Mucosa of stomach (tissue), 1 donor: ENCODE measurements around the gene CRB3.

Experiments used
- H3K27me3 ChIP-seq: one replicate; pipeline ENCODE4 v1.7.0; 2013; ENCODE audit warnings: mild to moderate bottlenecking, low read length; ENCODE audit not compliant: control insufficient read depth, insufficient read depth
- H3K36me3 ChIP-seq: one replicate; pipeline ENCODE4 v1.7.0; 2013; ENCODE audit warnings: low read length; ENCODE audit not compliant: control insufficient read depth, insufficient read depth
- H3K4me1 ChIP-seq: one replicate; pipeline ENCODE4 v1.7.0; 2013; ENCODE audit warnings: mild to moderate bottlenecking, low read length; ENCODE audit not compliant: control insufficient read depth, insufficient read depth
- H3K4me3 ChIP-seq: one replicate; pipeline ENCODE4 v1.7.0; 2013; ENCODE audit warnings: low read length
- H3K9ac ChIP-seq: one replicate; pipeline ENCODE4 v1.7.0; 2013; ENCODE audit warnings: mild to moderate bottlenecking, low read length, moderate library complexity
- H3K9me3 ChIP-seq: one replicate; pipeline ENCODE4 v1.7.0; 2013; ENCODE audit warnings: mild to moderate bottlenecking, low read length, moderate library complexity; ENCODE audit not compliant: control insufficient read depth
- donor health status: Pancreatic carcinoma.

The CRB3 gene

GRCh38 chr19:6443986-6444385, 20.1 kb upstream of the CRB3 start:
- Histone ChIP-seq H3K27me3 (no peaks in the 10 kb centered on the region), H3K9me3 (no peaks in the 10 kb centered on the region), H3K9ac (no peak overlapping the region), H3K36me3 (no peaks in the 10 kb centered on the region), H3K4me1 (no peaks in the 10 kb centered on the region), H3K4me3 (no peak overlapping the region)

GRCh38 chr19:6446452-6446851, 17.6 kb upstream of the CRB3 start:
- H3K36me3 ChIP-seq, result no peaks in the 10 kb centered on the region
- no peaks in the 10 kb centered on the region for H3K4me1 ChIP-seq
- H3K4me3 ChIP-seq, result no peak overlapping the region
- no peaks in the 10 kb centered on the region for H3K9me3 ChIP-seq
- no peak overlapping the region for H3K9ac ChIP-seq
- H3K27me3 ChIP-seq, result no peaks in the 10 kb centered on the region

- Histone ChIP-seq H3K9ac (no peak overlapping the region), H3K4me3 (no peak overlapping the region), H3K4me1 (no peaks in the 10 kb centered on the region), H3K27me3 (no peaks in the 10 kb centered on the region), H3K9me3 (no peaks in the 10 kb centered on the region), H3K36me3 (no peaks in the 10 kb centered on the region)
Measured at GRCh38 chr19:6448045-6448444, 16.0 kb upstream of the CRB3 start.

- H3K4me3 ChIP-seq, result no peak overlapping the region
- no peaks in the 10 kb centered on the region for H3K27me3 ChIP-seq
- no peaks in the 10 kb centered on the region for H3K4me1 ChIP-seq
- no peaks in the 10 kb centered on the region for H3K9me3 ChIP-seq
- H3K9ac ChIP-seq, result no peak overlapping the region
- no peaks in the 10 kb centered on the region for H3K36me3 ChIP-seq
Measured at GRCh38 chr19:6450166-6450565, 13.9 kb upstream of the CRB3 start.

GRCh38 chr19:6451583-6452222, 12.4 kb upstream of the CRB3 start:
- Histone ChIP-seq H3K27me3 (no peaks in the 10 kb centered on the region), H3K9me3 (no peaks in the 10 kb centered on the region), H3K36me3 (no peaks in the 10 kb centered on the region)

GRCh38 chr19:6452223-6452614, 11.9 kb upstream of the CRB3 start:
- H3K4me3 ChIP-seq, result no peak overlapping the region
- no peaks in the 10 kb centered on the region for H3K36me3 ChIP-seq
- no peaks in the 10 kb centered on the region for H3K4me1 ChIP-seq
- H3K9me3 ChIP-seq, result no peaks in the 10 kb centered on the region
- no peak overlapping the region for H3K9ac ChIP-seq
- no peaks in the 10 kb centered on the region for H3K27me3 ChIP-seq

More at GRCh38 chr19:6451583-6452222, 12.4 kb upstream of the CRB3 start:
- Histone ChIP-seq H3K4me1 (no peaks in the 10 kb centered on the region), H3K4me3 (no peak overlapping the region), H3K9ac (no peak overlapping the region)

- no peaks in the 10 kb centered on the region for H3K4me1 ChIP-seq
- H3K9ac ChIP-seq, result no peak overlapping the region
- H3K27me3 ChIP-seq, result no peaks in the 10 kb centered on the region
- no peaks in the 10 kb centered on the region for H3K9me3 ChIP-seq
- H3K36me3 ChIP-seq, result no peaks in the 10 kb centered on the region
- no peak overlapping the region for H3K4me3 ChIP-seq
Measured at GRCh38 chr19:6452899-6453298, 11.2 kb upstream of the CRB3 start.

GRCh38 chr19:6453951-6454565, 10.0 kb upstream of the CRB3 start:
- Histone ChIP-seq H3K9ac (no peak overlapping the region), H3K27me3 (no peaks in the 10 kb centered on the region), H3K36me3 (no peaks in the 10 kb centered on the region), H3K4me1 (peaks cover 7% of the 10 kb centered on the region), H3K4me3 (no peak overlapping the region), H3K9me3 (no peaks in the 10 kb centered on the region)

- no peak overlapping the region for H3K9ac ChIP-seq
- H3K36me3 ChIP-seq, result no peaks in the 10 kb centered on the region
- no peak overlapping the region for H3K4me3 ChIP-seq
- peaks cover 8% of the 10 kb centered on the region for H3K4me1 ChIP-seq
- no peaks in the 10 kb centered on the region for H3K9me3 ChIP-seq
- no peaks in the 10 kb centered on the region for H3K27me3 ChIP-seq
Measured at GRCh38 chr19:6455924-6456323, 8.1 kb upstream of the CRB3 start.

- no peak overlapping the region for H3K4me3 ChIP-seq
Measured at GRCh38 chr19:6457958-6458694, 5.9 kb upstream of the CRB3 start.

GRCh38 chr19:6458695-6459261, 5.3 kb upstream of the CRB3 start:
- no peaks in the 10 kb centered on the region for H3K9me3 ChIP-seq
- H3K4me3 ChIP-seq, result peak overlapping the region; percentile 19
- peaks cover 28% of the 10 kb centered on the region for H3K4me1 ChIP-seq
- H3K9ac ChIP-seq, result peak overlapping the region; percentile 59
- no peaks in the 10 kb centered on the region for H3K36me3 ChIP-seq
- peaks cover under 1% of the 10 kb centered on the region for H3K27me3 ChIP-seq

More at GRCh38 chr19:6457958-6458694, 5.9 kb upstream of the CRB3 start:
- Histone ChIP-seq H3K9ac (peak overlapping the region; percentile 59), H3K36me3 (no peaks in the 10 kb centered on the region), H3K27me3 (no peaks in the 10 kb centered on the region), H3K9me3 (no peaks in the 10 kb centered on the region), H3K4me1 (peaks cover 21% of the 10 kb centered on the region)
